Myocyte (in vitro differentiated cells): ENCODE measurements around the gene MCRIP1. TPM values are rescaled to one million over a fixed set of nuclear protein-coding genes. Genes with fewer than 3 reads are reported as not detected.

Experiments
- DNase-seq: peaks from one replicate; pipeline ENCODE4 v3.0.0-alpha.2; 2012; ENCODE audit warnings: low read depth
- total RNA-seq: library from RNA; depleted of rRNA; stranded (reverse); fragments of >200 nt; gene quantifications from 2 replicates; pipeline ENCODE4 v1.2.3, GENCODE V29; 2014

Gene MCRIP1
- total RNA-seq, 1 donor from 2014 or later, result 100 TPM

- no peak for DNase-seq
Observed at GRCh38 chr17:81805707-81806460, 27.2 kb downstream of the MCRIP1 start.

DNA sequence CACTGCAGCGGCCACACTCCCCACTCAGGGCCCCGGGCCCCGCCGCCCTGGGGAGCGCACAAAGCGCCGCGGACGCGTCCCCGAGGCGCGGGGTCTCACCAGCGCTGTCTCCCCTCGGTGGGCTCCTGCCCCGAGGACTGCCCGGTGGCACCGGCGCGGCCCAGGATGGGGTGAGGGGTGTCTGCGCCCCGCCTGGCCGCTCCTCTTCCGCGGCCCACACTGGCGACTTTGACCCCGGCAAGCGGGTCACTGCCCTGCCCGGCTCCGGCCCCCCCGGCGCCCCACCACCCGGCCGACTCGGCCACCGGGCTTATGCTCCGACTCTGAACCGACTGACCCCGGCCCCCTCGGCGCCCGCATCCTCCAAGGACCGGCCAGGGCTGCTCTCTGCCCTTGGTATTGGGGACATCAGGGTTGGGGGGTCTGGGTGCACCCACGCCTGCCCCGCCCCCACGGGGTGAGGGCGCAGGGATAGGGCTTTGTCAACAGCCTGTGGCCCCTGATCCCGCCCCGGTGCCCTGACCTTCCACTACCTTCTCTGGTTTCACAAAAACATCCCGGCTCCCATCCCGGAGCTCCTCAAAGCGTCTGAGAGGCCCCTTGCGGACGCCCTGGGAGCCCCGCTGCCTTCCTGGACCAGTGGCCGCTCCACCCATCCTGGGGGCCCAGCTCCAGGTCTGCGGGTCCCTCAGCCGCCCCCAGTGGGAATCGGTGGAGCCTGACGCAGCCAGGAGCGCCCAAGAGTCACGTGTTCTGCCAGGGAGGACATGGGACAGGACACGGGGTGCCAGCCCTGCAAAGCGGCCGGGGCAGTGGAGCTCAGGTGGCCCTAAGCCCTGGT, 28.3 kb downstream of the MCRIP1 start:
- no peak for DNase-seq

DNA sequence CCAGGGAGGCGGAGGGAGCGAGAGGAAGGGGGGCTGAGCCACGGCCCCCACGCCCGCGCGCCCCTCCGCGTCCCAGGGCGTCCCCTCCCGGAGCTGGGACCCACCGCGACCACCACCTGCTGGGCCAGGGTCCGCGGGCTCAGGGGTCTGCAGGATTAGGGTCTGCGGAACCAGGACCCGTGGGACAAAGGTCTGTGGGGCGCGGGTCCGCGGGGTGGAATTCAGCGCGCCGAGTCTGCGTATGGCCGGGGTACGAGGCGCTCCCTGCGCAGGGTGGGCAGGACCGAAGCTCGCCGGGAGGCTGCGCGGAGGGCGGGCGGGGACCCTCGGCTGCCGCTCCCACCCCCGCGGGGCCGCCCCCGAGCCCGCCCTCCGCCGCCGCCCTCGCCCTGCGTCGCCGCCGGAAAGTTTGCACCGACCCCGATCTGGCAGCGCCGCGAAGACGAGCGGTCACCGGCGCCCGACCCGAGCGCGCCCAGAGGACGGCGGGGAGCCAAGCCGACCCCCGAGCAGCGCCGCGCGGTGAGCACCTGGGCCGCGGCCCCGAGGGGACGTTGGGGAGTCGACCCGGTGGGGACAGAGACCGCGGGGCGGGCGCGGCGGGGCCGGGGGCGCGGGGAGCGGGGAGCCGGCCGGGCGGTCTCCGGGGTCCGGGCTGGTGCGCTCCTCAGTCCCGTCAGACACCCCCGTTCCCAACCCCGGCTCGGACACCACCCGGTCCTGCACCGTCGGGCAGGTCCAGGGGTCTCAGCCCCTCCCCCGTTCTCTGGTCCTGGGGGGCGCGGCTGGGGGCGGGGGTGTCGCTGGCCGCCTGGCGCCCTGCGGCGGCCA, 29.1 kb downstream of the MCRIP1 start, which contains the start of gene GCGR:
Gene GCGR, plus strand, starts transcription at position 423 of the 831 bp plus-strand sequence. CDS start 4,869 bp downstream, outside the sequence.
- no peak for DNase-seq

- no peak for DNase-seq
Observed at GRCh38 chr17:81802856-81803643, 30.0 kb downstream of the MCRIP1 start.

DNA sequence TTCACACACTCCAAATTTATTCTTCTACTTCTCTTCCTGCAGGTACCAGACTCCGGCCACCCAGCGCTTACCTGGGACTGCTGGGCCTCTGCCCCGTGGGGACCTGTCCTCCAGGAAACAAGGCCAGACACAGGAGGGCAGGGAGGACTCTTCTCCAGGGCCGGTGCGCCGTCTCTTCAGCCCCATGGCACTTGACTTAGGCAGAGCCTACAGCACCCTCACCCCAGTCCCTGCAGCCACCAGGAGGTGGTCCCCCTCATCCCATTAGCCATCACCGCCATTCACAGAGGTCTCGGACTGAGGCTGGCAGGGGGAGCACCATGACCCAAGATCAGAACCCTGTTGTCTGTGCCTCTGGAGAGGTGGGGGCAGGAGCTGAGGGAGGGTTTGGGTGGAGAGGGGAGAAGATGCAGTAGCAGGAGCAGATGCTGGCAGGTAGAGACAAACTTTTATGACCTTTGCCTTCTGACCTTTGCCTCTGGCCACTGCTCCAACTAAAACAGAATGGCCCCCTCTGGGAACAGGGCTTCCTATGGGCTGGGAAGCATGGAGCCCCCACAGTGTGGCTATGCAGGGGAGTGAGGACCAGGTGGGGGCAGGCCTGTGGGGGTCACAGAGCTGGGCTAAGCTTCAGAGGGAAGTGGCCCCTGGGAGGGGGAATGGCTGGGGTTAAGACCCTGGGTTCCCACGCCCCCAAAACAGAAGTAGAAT, 30.9 kb downstream of the MCRIP1 start:
- DNase-seq, result no peak

- no peak for DNase-seq
Observed at GRCh38 chr17:81801327-81801726, 31.8 kb downstream of the MCRIP1 start.

- peak; percentile 56 for DNase-seq
Observed at GRCh38 chr17:81794509-81794908, 38.6 kb downstream of the MCRIP1 start.

DNA sequence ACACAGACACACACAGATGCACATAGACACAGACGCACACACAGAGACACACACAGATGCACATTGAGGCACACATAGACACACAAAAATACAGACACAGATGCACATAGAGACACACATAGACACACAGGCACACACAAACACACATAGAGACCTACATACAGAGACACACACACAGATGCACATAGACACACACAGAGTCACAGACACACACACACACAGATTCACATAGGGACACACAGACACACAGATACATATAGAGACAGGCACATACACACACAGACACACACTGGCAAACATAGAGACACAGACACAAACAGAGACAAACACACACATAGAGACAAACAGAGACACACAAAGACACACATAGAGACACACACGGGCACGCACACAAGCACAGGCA, 39.0 kb downstream of the MCRIP1 start:
- DNase-seq, result no peak

DNA sequence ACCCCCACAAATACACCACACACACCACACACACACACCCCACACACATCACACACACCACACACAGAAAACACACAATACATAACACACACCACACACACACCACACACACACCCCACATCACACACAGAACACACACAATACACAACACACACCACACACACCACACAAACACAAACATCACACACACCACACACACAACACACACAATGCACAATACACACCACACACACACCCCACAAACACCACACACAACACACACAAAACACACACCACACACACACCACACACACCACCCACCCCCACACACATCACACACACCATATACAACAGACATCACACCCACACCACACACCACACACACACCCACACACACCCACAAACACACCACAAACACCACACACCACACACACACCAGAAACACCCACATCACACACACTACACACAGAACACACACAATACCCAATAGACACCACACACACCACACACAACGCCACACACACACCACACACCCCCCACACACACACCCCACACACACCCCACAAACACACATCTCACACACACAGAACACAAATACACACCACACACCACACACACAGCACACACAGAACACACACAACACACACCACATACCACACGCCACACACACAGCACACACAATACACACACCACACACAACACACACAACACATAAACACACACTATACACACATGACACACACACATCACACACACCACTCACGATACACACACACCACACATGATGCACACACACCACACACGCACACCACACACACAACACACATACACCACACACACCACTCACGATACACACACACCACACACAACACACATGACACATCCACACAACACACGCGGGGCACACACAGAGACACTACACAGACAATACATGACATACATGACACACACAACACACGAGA, 40.1 kb downstream of the MCRIP1 start:
- no peak for DNase-seq

Other genes starting within 250 kb of the MCRIP1 start
- 94.7 and 96.8 TPM in 2 replicates for gene NPLOC4, start 196.2 kb downstream of the MCRIP1 start, total RNA-seq
- gene TSPAN10, start 196.1 kb downstream of the MCRIP1 start, total RNA-seq, result 7.3 and 10.6 TPM in 2 replicates
- not detected in 2 replicates for gene PDE6G, start 176.7 kb downstream of the MCRIP1 start, total RNA-seq
- 33.8 and 35.7 TPM in 2 replicates for gene OXLD1, start 166.7 kb downstream of the MCRIP1 start, total RNA-seq
- gene CCDC137, start 166.6 kb downstream of the MCRIP1 start, total RNA-seq, result 12.5 and 16.5 TPM in 2 replicates
- 29.4 and 38.5 TPM in 2 replicates for gene ARL16, start 149.5 kb downstream of the MCRIP1 start, total RNA-seq
- 101 and 123 TPM in 2 replicates for gene HGS, start 149.3 kb downstream of the MCRIP1 start, total RNA-seq
- 16.2 and 26.6 TPM in 2 replicates for gene MRPL12, start 129.9 kb downstream of the MCRIP1 start, total RNA-seq
- gene SLC25A10, start 121.0 kb downstream of the MCRIP1 start, total RNA-seq, result 11.1 and 19.4 TPM in 2 replicates
- gene GCGR, start 29.1 kb downstream of the MCRIP1 start, total RNA-seq, result not detected in 2 replicates
- gene PPP1R27, start 1.8 kb upstream of the MCRIP1 start, total RNA-seq, result 12.7 and 29.7 TPM in 2 replicates
- gene P4HB, start 27.2 kb upstream of the MCRIP1 start, total RNA-seq, result 1,674 and 2,691 TPM in 2 replicates
- 157 and 161 TPM in 2 replicates for gene ARHGDIA, start 38.0 kb upstream of the MCRIP1 start, total RNA-seq
- gene ALYREF, start 58.3 kb upstream of the MCRIP1 start, total RNA-seq, result 94.5 and 96.3 TPM in 2 replicates
- 190 and 212 TPM in 2 replicates for gene ANAPC11, start 58.4 kb upstream of the MCRIP1 start, total RNA-seq
- 1.3 and 6.1 TPM in 2 replicates for gene NPB, start 68.9 kb upstream of the MCRIP1 start, total RNA-seq
- gene PCYT2, start 78.1 kb upstream of the MCRIP1 start, total RNA-seq, result 67.4 and 88.5 TPM in 2 replicates
- 19.2 and 20.3 TPM in 2 replicates for gene SIRT7, start 84.9 kb upstream of the MCRIP1 start, total RNA-seq
- 48.9 and 61.0 TPM in 2 replicates for gene MAFG, start 94.4 kb upstream of the MCRIP1 start, total RNA-seq
- 120 and 223 TPM in 2 replicates for gene PYCR1, start 104.0 kb upstream of the MCRIP1 start, total RNA-seq
- 0.16 and 1.3 TPM in 2 replicates for gene MYADML2, start 113.9 kb upstream of the MCRIP1 start, total RNA-seq
- gene NOTUM, start 127.9 kb upstream of the MCRIP1 start, total RNA-seq, result 0.53 and 1.2 TPM in 2 replicates
- 21.8 and 29.7 TPM in 2 replicates for gene ASPSCR1, start 144.3 kb upstream of the MCRIP1 start, total RNA-seq
- 50.0 and 61.8 TPM in 2 replicates for gene CENPX, start 189.6 kb upstream of the MCRIP1 start, total RNA-seq
- gene LRRC45, start 190.0 kb upstream of the MCRIP1 start, total RNA-seq, result 9.4 and 10.5 TPM in 2 replicates
- gene RAC3, start 198.4 kb upstream of the MCRIP1 start, total RNA-seq, result 7.3 and 9.8 TPM in 2 replicates
- 99.4 and 105 TPM in 2 replicates for gene DCXR, start 204.4 kb upstream of the MCRIP1 start, total RNA-seq
- 42.7 and 45.4 TPM in 2 replicates for gene RFNG, start 218.5 kb upstream of the MCRIP1 start, total RNA-seq
- gene GPS1, start 218.6 kb upstream of the MCRIP1 start, total RNA-seq, result 121 and 122 TPM in 2 replicates
- 97.1 and 109 TPM in 2 replicates for gene DUS1L, start 232.5 kb upstream of the MCRIP1 start, total RNA-seq